ENCODE results near the gene MCIDAS.
A peak's percentile ranks its signal among the peaks of the same experiment; 100 is the strongest.

The MCIDAS gene

GRCh38 chr5:55222985-55223811, 3.9 kb downstream of the MCIDAS start:
- no peak for DNase-seq

DNA sequence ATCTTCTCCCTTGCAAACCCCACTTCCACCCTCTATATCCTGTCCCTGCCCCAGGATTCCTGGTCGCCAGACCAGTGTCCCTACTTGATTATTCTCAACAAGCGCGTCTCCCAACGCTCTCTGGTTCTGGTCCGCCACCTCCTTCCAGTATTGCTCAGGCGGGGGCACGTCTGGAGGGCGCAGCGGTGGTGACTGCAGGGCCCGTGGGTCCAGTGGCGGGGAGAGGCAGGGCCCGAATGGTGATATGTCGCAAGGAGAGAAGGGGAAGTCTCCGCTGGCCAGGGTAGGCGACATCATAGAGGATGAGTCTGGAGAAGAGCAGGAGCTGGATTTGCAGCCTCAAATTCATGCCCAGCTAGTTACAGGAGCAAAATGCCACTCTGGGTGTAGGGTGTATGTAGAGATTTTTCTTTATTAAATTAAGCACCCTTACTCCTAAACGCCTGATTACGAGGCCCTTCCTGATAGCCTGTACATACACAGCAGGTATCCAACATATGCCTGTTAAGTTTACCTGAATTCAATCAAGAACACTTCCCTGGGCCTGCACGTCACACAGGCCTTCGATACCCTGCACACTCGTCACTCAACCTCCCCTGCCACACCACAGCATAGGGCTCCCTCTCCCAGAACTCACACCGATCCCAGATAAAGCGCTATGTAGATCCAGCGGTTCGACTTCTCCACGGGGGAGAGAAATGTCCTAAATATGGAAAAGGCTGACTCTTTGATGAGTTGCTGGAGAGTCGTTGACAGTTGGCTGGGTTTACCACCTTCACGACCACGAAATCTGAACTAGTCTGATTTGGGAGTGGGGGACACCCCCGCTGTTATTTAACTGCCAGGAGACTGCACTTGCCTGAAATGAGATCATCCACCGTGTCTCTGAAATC, 4.8 kb downstream of the MCIDAS start:
- no peak for DNase-seq

- no peak for DNase-seq
These were observed 6.5 kb downstream of the MCIDAS start for GRCh38 chr5:55220433-55221185.

DNA sequence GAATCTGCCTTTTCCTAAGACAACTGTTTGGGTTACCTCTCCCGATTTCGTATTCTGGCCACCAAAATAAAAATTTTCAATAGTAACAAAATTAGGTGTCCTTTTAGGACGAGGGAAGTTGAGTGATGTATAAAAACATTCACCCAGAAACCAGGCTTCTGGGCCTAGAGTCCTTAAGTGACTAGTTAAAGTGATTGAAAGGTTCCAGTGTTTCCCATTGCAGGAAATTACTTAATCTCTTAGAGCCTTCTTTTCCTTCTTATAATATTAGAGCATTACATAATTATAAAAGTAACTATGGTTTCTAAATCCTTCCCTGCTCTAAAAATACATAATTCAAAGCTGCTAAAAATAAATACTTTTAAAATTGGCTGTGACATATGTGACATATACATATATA, 7.3 kb downstream of the MCIDAS start:
- no peak for DNase-seq

DNA sequence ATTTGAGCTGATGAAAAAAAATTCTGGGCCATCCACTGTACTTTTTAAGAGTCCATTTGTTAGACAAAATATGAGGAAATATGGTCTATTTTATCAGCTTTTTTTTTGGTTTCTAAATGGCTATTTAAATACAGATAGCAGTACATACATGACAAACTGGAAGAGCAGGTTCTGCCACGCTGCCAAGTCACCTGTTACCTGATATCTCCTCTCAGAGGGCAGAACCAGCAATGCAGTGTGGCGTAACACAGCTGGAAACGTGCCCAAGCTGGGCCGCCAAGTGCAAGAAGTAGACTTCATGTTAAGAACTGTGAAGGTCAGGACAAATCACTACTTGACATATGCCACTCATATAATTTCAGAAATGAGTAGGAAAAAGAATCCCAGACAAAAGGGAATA, 8.1 kb downstream of the MCIDAS start:
- no peak for DNase-seq

GRCh38 chr5:55211184-55211874, 15.8 kb downstream of the MCIDAS start:
- no peak for DNase-seq

DNA sequence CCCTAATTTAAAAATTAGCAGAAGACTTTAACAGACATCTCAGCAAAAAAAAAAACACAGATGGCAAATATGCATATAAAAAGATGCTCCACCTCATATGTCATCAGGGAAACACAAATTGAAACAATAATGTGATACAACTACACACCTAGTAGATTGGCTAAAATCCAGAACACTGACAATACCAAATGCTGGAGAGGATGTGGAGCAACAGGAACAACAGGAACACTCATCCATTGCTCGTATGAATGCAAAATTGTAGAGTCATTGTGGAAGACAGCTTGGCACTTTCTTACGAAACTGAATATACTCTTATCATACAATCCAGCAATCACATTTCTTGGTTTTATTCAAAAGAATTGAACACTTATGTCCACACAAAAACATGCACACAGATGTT, 22.1 kb downstream of the MCIDAS start:
- no peak for DNase-seq

GRCh38 chr5:55191165-55191564, 36.0 kb downstream of the MCIDAS start:
- no peak for DNase-seq

GRCh38 chr5:55188656-55189540, 38.2 kb downstream of the MCIDAS start:
- no peak for DNase-seq

DNA sequence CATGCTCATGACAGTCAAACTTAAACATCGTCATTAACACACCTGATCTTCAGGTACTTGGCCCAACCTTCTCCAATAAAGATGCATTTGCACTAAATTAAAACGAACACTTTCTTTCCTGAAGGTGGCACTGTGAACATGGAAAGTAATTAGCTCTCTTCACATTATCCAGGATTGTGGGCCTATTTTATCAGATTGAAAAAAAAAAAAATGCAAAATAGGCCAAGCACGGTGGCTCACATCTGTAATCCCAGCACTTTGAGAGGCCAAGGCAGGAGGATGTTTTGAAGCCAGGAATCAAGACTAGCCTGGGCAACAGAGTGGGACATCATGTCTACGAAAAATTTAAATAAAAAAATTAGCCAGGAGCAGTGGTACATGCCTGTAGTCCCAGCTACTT, 39.7 kb downstream of the MCIDAS start:
- DNase-seq: no peak

- DNase-seq: no peak
These were observed 47.1 kb downstream of the MCIDAS start for GRCh38 chr5:55180016-55180415.

GRCh38 chr5:55177078-55177477, 50.0 kb downstream of the MCIDAS start:
- no peak for DNase-seq

DNA sequence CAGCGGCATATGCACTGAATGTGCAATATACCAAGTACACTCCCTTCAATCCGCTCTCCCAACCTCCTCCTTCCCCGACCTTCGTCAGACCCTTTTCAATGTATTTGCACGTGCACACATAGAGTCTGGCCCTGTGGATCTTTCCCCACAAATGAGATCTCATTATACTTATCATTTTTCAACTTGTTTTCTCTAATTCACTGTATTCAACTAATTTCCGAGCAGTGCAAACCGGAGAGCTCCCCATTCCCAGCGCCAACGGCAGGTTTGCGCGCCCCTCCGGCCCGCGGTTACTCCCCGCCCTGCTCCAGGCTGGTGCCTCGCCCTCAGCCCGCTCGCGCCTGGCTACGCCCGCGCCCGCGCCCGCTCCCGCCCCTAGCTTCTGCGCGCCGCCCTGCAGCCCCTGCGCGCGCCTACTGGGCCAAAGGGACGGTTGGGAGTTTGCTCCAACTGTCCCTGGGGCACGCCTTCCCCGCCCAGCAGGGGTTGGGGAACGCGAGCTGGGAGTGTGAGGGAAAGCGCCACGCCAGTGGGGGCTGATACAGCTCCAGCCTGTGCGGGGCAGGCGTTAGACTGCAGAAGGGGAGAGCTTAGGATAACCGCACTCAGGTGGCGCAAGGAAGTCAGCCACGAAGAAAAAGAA, 50.8 kb downstream of the MCIDAS start:
- DNase-seq: peak in 3 of 51 donors; percentile 2 to 8 (median 2)

DNA sequence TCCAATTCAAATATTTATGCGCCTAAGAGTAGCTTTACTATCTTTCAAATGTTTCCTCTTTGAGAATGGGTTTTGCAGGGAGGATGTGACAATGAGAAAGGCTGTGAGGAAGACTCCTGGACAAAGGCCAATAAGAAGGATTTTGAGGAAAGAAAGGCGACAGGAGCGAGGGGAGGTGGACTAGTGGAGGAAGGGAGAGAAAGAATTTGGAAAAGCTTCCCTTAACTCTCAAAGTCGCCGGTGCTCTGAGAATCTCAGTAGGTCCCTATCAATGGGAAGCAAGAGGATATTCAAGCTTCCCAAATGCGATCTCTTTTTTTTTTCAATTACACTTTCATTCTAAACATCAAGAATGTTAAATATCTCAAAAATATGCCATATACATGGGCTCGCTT, 51.3 kb downstream of the MCIDAS start:
- DNase-seq: no peak

DNA sequence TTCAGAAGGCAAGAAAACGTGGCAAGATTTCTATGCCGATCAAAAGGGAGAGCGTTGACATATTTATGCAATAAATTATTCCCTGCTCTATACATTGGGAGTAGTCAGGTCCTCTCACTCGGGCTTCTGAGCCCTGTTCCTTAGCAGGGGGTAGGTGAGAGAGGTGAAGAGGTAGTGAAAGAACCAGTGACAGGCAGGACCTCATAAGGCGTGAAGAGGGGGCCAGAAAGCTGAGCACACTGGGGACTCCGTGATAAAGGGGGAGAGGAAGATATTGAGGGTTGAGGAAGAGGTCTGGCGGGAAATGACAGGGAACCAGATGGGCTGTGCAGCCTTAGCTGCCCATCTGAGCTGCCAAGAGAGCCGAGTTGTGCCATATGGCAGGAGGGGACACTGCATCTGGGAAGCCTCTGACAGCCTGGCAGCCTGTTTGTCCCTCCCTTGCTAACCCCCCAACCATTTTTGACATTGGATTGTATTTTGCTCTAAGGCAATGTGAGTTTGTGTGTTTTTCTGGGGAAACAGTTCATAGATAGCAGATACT, 53.4 kb downstream of the MCIDAS start:
- no peak for DNase-seq

- DNase-seq: peak in 25 of 51 donors; percentile 2 to 56 (median 15)
These were observed 54.0 kb downstream of the MCIDAS start, which contains the start of gene CDC20B for GRCh38 chr5:55172937-55173686. CDC20B (minus strand) TSS chr5:55173177; CDS start chr5:55173000, 177 bp downstream.

- peak in 23 of 51 donors; percentile 1 to 73 (median 23) for DNase-seq
These were observed 54.8 kb downstream of the MCIDAS start for GRCh38 chr5:55172051-55172899.

Data from hypothalamus (tissue), 51 donors.